Kidney (tissue), 14 donors: ENCODE results near the gene HBE1. TPM values are rescaled to one million over a fixed set of nuclear protein-coding genes. Genes with fewer than 3 reads are reported as not detected.

Experiments
- DNase-seq, 5 donors: peaks; one replicate each; pipeline ENCODE4 v3.0.0-alpha.2; 2013 to 2020
- FAIRE-seq: peaks from 2 replicates; lab custom pipeline; 2012; peaks lifted over from hg19 to GRCh38; lab: Jason Lieb, UNC
- H3K27ac ChIP-seq, 2 donors: one replicate each; pipeline ENCODE4 v1.7.0; 2013; ENCODE audit warnings: low read depth in 2 of 2, low read length in 2 of 2, inconsistent platforms in 1 of 2
- H3K27me3 ChIP-seq: one replicate; pipeline ENCODE4 v1.7.1; 2013; ENCODE audit warnings: low read length, inconsistent platforms; ENCODE audit not compliant: control insufficient read depth, insufficient read depth
- H3K36me3 ChIP-seq, 3 donors: one replicate each; pipeline versions ENCODE4 v1.7.0 to v1.7.1; 2013; ENCODE audit warnings: low read length in 3 of 3, control low read depth in 1 of 3, inconsistent platforms in 1 of 3; ENCODE audit not compliant: insufficient read depth in 3 of 3, control insufficient read depth in 2 of 3
- H3K4me1 ChIP-seq, 3 donors: one replicate each; pipeline versions ENCODE4 v1.7.0 to v1.7.1; 2013; ENCODE audit warnings: low read length in 3 of 3, inconsistent platforms in 1 of 3, low read depth in 1 of 3; ENCODE audit not compliant: control insufficient read depth in 2 of 3, insufficient read depth in 2 of 3
- H3K4me3 ChIP-seq, 3 donors: one replicate each; pipeline versions ENCODE4 v1.7.0 to v1.8.1; 2013; ENCODE audit warnings: low read length in 3 of 3, control low read depth in 1 of 3, inconsistent platforms in 1 of 3
- H3K9ac ChIP-seq, 3 donors: one replicate each; pipeline versions ENCODE4 v1.7.0 to v1.7.1; 2013; ENCODE audit warnings: low read length in 3 of 3, control low read depth in 1 of 3, inconsistent platforms in 1 of 3
- H3K9me3 ChIP-seq, 3 donors: one replicate each; pipeline versions ENCODE4 v1.7.0 to v1.7.1; 2013; ENCODE audit warnings: low read length in 3 of 3, control low read depth in 1 of 3, inconsistent platforms in 1 of 3; ENCODE audit not compliant: control insufficient read depth in 2 of 3, insufficient read depth in 1 of 3
- intact Hi-C: fragments of 100-400 bp; cut with DNase I; formaldehyde crosslinking; loops from one replicate; pipeline ENCODE4 v1.11.1; 2022
- polyA plus RNA-seq: library from polyadenylated mRNA; stranded (reverse); fragments of 350-450 nt; fragmentation: Illumina TruSeq; extraction: RNeasy Lipid Tissue Mini Kit (QIAGEN cat#74804); gene quantifications from one replicate; pipeline ENCODE4 v1.2.3, GENCODE V29; 2014; ENCODE audit warnings: low read depth, low replicate concordance; ENCODE audit not compliant: insufficient read depth
- total RNA-seq: library from RNA; stranded (reverse); fragmentation: NEBNext Ultra II Directional; extraction: Animal tissue kit (Norgen Biotek cat#: 25700); gene quantifications from one replicate; pipeline ENCODE4 v1.2.1, GENCODE V29; 2021
- TF ChIP-seq, protein P1 (sequence below): IDR thresholded peaks from 3 replicates; pipeline ENCODE4 v1.5.1; 2012; ENCODE audit warnings: mild to moderate bottlenecking, moderate library complexity, borderline replicate concordance; ENCODE audit not compliant: insufficient read depth; ENCODE audit errors: extremely low read depth
- donor health status: control.
- donor health status: control.
- donor health status: control.
- donor health status: control.
- donor health status: control.
- donor health status: DM: yes; HTN: yes; CAD: no.
- donor health status: Normal renal cell carcinoma (clear cell type).

The HBE1 gene
- total and polyA plus RNA-seq, 2 donors from 2014 or later: not detected

DNA sequence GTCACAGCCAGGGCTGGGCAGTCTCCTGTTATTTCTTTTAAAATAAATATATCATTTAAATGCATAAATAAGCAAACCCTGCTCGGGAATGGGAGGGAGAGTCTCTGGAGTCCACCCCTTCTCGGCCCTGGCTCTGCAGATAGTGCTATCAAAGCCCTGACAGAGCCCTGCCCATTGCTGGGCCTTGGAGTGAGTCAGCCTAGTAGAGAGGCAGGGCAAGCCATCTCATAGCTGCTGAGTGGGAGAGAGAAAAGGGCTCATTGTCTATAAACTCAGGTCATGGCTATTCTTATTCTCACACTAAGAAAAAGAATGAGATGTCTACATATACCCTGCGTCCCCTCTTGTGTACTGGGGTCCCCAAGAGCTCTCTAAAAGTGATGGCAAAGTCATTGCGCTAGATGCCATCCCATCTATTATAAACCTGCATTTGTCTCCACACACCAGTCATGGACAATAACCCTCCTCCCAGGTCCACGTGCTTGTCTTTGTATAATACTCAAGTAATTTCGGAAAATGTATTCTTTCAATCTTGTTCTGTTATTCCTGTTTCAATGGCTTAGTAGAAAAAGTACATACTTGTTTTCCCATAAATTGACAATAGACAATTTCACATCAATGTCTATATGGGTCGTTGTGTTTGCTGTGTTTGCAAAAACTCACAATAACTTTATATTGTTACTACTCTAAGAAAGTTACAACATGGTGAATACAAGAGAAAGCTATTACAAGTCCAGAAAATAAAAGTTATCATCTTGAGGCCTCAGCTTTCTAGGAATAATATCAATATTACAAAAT, 18.6 kb upstream of the HBE1 start:
- FAIRE-seq (no peak), DNase-seq (no peak)
- no peaks in the 10 kb centered on the region for H3K27me3 ChIP-seq
- H3K27ac ChIP-seq: no peak overlapping the region
- TF ChIP-seq, protein P1, sequence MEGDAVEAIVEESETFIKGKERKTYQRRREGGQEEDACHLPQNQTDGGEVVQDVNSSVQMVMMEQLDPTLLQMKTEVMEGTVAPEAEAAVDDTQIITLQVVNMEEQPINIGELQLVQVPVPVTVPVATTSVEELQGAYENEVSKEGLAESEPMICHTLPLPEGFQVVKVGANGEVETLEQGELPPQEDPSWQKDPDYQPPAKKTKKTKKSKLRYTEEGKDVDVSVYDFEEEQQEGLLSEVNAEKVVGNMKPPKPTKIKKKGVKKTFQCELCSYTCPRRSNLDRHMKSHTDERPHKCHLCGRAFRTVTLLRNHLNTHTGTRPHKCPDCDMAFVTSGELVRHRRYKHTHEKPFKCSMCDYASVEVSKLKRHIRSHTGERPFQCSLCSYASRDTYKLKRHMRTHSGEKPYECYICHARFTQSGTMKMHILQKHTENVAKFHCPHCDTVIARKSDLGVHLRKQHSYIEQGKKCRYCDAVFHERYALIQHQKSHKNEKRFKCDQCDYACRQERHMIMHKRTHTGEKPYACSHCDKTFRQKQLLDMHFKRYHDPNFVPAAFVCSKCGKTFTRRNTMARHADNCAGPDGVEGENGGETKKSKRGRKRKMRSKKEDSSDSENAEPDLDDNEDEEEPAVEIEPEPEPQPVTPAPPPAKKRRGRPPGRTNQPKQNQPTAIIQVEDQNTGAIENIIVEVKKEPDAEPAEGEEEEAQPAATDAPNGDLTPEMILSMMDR: no peak
- no peak overlapping the region for H3K4me3 ChIP-seq
- no peaks in the 10 kb centered on the region for H3K36me3 ChIP-seq
- intact Hi-C loops: no loop called here
- H3K9me3 ChIP-seq: no peaks in the 10 kb centered on the region
- no peak overlapping the region for H3K9ac ChIP-seq
- no peaks in the 10 kb centered on the region for H3K4me1 ChIP-seq

DNA sequence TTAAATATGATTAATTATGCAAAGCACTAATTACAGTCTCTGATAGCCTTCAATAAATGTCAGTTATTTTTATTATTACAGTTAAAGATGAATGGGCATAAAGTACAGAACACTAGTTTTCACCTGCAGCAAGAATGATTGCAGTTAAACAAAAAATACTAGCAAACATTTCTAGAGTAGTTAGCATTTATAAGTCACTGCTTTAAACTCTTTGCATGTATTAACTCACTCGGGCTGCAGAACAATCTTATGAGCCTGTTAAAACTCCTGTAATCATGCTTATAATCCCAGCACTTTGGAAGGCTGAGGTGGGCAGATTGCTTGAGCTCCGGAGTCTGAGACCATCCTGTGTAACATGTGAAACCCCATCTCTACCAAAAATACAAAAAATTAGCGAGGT, 17.2 kb upstream of the HBE1 start:
- Histone ChIP-seq H3K27ac (no peak overlapping the region), H3K9me3 (no peaks in the 10 kb centered on the region), H3K9ac (no peak overlapping the region), H3K36me3 (no peaks in the 10 kb centered on the region), H3K4me3 (no peak overlapping the region), H3K4me1 (no peaks in the 10 kb centered on the region), H3K27me3 (no peaks in the 10 kb centered on the region)
- intact Hi-C loops: no loop called here
- DNase-seq (no peak), FAIRE-seq (no peak)
- TF ChIP-seq, protein P1: no peak

DNA sequence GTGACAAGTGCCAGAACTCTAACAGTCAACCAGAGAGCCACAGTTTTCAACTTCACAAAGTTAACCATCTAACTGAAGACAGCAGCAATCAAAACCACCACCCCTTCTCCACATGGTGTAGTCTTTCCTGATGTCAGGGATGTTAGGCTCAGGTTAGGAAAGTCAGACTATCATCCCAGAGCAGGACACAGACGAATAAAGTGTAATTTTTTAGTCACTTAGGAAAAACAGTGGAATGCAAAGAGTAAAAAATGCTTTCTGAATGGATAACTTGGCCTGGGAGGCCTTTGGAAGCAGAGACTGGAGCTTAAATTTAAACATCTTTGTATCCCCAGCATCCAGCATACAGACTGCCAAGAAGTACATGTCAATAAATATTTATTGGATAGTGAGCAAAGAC, 16.6 kb upstream of the HBE1 start:
- DNase-seq: no peak
- Histone ChIP-seq H3K9ac (no peak overlapping the region), H3K4me3 (no peak overlapping the region), H3K9me3 (no peaks in the 10 kb centered on the region), H3K27me3 (no peaks in the 10 kb centered on the region), H3K36me3 (no peaks in the 10 kb centered on the region), H3K4me1 (no peaks in the 10 kb centered on the region), H3K27ac (no peak overlapping the region)
- TF ChIP-seq, protein P1: no peak
- FAIRE-seq: no peak
- intact Hi-C loops: no loop called here
